GM19397 (cell line): ENCODE results near the gene KCNG1.

Experiments
- ATAC-seq: cut with Tn5 transposase; IDR thresholded peaks from one replicate; pipeline ENCODE4 v1.9.1; 2021; ENCODE audit warnings: mild to moderate bottlenecking, moderate library complexity; ENCODE audit not compliant: unreplicated experiment

KCNG1 gene

GRCh38 chr20:50957276-50957675 is 65.6 kb downstream of the KCNG1 start:
- no peak for ATAC-seq

GRCh38 chr20:50953821-50954220 is 69.1 kb downstream of the KCNG1 start:
- no peak for ATAC-seq
